DMS114 treated with DMSO at 0.1 percent for 48 hours (cell line): ENCODE results near the gene TIMM17B.

Experiments used
- DNase-seq: peaks from one replicate; lab custom pipeline; 2025; ENCODE audit not compliant: unreplicated experiment; lab: John Stamatoyannopoulos, UW

Gene TIMM17B

DNA sequence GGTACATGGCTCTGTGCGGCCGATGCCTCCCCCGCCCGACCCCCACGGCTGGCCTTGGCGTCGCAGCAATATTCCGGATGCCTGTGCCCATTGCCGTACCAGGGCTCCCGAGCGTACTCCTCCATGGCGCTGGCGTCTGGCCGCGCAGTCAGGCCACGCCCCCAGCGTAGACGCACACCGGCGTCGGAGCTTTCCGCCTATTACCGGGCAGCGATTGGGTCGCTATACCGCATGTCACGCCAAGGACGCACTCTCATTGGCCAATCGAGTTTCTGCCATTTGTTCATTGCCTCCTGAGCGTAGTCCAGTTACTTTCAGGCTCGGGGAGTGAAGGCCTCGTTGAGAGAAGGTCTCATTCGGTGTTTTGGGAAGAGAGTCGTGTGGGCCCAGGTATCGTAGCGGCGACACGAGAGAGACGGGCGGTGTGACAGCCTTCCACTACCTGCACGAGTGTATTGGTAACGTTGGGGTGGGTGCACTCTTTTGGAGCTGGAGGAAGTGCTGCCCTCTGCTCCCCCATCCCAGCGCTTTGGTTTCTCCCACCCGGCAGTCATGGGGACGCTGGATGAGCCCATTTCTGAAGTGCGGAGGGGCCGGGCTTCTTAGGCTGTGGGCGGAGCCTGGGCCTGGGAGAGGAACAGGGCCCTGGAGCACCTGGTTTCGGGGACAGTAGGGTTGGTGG lies at the start of gene TIMM17B, which contains the start of gene PQBP1:
Gene TIMM17B, minus strand, starts transcription at position 144 of the 682 bp plus-strand sequence. Its CDS starts 19 bp downstream, at position 125.
Gene PQBP1, plus strand, starts transcription at position 306 of the 682 bp plus-strand sequence. CDS start 580 bp downstream, outside the sequence.
- DNase-seq: peak; percentile 91

DNA sequence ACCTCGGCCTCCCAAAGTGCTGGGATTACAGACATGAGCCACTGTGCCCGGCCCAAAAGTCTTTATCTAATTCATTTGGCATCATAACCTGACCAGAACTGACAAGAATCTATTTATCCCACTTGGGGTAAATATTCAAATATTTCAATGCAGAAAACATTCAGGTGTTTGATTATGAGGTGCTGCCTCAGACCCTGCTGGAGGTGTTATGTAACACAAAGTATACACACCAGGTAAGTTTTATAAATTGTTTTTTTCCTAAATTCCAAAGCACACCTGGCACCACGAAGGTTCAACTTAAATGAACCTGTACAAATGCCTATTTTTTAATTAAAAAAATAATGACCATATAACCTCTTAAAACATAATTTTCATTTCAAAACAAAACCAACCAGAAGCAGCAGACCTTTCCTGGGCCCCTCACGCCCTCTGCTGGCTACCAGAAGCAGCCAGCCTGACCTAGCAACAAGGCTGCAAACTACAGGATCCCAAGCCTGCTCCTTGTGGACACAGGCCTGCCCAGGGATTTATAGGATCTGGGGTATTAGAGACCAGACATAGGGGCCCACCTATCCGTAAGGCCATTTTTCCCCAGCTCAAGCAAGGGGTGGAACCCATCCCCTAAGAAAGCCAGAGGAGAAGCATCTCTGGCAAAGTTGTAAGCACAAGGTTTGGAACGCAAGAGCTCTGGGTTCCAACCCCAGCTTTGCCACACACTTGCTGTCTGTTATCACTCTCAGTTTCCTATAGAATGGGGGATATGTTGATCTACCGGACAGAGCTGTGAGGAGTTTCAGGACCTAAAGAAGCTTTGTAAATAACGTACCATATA lies 48.2 kb upstream of the TIMM17B start:
- DNase-seq: peak; percentile 55

DNA sequence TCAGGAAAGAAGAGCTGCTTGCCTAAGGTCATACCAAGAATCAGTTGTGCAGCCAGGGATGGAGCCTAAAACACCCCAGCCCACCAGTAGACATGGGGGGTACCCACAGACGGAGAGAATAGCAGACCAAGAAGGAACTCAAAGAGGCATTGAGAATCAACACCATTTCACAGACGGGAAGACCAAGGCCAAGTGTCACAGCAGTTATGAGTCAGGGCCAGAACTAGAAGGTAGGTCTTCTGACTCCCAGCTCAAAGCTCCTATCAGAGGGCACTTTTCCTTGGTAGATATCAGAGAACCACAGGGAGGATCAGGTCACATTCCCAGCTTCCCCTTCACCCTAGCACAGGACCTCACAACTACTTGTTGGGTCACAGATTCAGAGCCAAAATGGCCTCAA lies 45.3 kb upstream of the TIMM17B start:
- no peak for DNase-seq

DNA sequence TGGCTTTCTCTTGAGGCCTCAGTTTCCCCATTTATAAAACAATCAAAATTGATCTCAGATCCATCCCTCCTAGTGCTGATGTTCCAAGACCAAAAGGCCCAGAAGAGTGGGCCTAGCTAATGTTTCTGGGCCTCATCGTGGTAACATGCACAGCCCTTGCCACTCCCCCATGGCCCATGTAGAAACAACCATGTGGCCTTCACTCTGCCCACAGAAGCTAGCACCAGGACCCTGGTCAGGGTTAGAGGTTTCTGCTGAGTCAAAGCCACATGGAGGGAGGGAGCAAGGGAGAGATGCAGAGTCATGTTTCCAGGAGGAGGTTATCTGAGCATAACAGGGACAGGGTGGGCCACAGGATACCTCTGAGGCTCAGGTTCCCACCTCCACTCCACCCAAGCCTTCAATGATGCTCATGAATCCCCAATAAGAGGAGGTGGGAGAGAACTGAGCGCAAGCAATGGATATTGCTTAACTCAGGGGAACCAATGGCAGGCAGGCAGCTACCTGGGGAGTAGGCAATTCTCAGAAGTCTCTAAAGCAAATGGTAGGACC lies 42.9 kb upstream of the TIMM17B start:
- DNase-seq: no peak

DNA sequence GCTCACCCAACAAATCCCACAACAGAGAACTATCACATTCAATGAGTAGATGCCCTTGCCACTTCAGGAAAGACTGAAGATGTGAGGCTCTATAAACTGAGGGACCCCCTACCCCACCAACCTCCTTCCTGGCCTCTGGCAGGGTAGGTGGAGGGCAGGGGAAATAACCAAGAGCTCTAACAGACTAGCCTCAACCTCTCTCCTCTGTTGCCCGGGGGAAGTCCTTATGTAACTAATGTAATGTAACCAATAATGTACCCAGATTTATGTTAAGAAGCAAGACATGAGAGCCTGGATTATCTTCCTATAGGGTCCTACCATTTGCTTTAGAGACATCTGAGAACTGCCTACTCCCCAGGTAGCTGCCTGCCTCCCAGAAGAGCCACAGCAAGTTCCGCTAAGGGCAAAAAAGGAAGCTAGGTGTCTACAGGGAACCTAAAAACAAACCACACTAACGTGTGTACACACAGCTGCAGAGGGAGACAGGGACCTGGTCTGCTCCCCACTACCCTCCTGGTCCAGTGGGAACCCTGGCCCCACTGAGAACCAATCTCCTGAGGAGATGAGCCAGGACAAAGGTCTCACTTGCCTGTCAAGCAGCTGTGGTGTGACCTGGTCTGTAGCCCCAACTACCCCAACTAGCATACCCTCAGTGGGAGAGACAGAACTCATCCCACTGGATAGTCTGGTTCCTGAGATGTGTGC lies 42.1 kb upstream of the TIMM17B start:
- no peak for DNase-seq

DNA sequence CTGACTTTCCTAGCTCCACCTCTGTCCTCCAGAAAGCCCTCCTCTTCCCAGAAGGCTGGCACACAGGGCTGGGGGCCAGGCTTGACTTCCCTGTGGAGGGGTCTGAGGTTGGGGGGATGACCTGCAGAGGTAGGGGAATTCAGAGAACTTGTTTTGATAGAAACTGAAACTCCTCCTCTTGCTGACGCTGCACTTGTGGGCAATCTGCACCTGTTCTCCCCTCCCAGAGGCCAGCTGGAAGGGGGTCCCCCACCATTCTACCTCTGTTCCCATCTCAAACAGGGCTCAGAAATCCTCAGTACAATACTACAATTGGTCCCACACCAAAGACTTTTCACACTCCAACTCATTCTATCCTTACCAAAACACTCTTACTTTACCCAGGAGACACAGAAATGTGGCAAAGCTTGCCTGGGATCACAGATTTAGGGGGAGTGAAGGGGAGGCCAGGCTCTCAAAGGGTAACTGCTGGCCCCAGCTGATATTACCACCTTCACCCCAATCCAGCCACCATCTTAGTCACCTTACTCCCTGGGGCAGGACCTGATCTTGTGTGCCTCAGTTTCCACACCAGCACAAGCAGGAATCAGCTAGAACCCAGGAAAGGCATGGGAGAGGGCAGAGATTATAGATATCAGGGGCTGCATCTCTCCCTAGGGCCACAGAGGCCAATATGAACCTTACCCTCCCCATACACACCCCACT lies 41.3 kb upstream of the TIMM17B start:
- DNase-seq: no peak

DNA sequence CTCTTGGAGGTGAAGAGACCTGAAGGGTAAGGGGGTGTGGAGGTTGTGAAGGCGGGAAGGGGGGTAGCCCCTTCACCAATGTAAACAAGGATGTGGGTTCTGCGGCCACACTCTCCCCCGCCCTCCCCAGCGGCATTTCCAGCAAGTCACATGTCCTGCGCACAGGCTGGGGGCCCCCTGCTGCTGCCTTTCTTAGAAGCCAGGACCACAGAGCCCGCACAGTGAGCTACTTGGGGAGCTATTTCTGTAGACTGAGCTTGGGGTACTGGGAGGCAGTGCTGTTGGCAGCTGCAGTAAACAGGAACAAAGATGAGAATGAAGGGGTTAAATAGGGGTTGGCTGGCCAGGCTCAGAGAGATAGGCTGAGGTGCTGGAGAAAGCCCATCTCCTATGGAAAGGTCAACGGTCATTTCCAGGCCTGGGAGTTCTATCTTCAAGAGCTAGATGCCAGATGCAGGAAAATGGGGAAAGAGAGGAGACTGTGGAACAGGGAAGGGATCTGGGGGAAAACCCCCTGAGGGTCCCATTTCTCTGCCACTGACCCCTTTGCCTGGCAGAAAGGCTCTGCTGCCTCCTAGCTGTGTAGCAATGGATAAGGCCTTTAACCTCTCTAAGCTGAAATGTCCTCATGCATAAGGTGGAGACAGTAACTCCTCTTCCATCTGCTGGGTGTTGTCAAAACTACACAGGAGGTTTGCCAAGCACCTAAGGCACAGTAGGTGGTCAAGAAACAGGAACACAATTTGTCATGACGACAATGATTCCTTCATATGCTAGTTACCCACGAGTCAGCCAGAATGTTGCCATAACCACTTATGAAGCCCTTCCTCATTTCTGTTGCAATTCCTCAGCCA lies 39.7 kb upstream of the TIMM17B start:
- DNase-seq: no peak

DNA sequence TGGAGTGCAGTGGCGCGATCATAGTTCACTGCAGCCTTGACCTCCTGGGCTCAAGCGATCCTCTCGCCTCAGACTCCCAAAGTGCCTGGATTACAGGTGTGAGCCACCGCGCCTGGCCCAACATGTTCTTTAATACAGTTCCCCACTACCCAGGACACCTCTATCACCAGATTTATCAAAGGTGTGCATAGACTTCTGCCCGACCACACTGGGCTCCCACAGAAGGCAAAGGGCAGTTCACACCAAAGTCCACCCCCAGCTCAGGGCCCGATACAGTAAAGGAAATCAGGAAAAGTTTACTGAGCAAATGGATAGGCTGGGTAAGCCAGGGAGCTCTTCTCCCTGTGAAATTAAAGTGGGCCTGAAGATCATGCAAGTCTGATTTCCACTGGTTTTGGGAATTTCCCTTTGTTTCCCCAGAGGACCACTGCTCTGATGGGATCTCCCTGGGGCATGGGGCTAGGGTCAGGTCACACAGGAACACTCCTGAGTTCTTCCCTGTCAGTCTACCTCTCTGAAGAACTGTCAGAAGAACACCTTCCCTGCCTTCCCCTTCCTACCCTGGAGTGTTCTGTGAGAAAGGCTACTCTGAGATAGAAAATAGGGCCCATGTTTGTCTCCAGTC lies 39.0 kb upstream of the TIMM17B start:
- no peak for DNase-seq

DNA sequence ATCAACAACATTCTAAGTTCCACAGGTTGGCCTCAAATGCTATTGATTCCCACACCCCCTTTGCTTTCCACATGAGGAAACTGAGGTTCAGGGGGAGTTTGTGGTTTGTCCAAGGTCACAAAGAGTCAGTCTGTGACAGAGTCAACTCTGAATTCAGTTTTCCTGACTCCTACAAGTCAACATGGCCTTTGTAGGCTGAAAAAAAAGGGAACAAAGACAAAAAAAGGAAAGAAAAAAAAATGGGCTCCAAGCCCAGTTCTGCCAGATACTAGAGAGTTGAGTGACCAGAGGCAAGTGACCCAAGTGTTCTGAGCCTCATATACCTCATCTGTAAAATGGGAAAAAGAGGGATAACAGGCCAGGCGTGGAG lies 37.7 kb upstream of the TIMM17B start:
- DNase-seq: no peak

DNA sequence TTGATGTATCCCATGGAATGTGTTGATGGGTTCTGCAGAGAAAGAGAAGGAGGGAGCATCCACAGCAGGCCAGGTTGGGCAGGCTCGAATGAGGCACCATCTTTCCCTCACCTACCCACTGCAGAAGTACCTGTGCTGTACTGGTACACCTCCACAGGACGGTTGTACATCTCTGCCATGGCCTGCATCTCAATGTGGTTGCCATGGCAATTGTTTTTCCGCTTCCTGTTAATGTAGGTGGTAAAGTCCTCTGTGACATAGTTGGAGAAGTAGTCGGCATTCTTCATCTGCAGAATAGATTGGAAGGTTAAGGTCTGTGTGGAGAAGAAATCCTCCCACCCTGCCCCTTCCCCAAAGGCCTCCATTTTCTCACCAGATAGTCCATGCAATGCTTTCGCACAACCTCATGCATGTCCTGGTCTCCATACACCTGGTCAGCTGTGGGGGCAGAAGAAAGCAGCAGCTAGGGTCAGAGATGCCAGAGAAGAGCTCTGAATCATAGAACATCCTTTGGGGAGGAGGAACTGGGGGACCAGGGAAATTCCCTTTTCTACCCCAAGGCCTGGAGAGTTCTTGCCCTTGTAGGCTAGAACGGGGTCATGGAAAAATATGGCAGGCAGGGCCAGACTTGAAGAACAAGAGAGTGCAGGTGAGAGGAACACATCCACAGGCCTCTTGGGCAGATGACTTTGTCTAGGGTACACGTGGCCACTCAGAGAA lies 37.2 kb upstream of the TIMM17B start:
- no peak for DNase-seq

DNA sequence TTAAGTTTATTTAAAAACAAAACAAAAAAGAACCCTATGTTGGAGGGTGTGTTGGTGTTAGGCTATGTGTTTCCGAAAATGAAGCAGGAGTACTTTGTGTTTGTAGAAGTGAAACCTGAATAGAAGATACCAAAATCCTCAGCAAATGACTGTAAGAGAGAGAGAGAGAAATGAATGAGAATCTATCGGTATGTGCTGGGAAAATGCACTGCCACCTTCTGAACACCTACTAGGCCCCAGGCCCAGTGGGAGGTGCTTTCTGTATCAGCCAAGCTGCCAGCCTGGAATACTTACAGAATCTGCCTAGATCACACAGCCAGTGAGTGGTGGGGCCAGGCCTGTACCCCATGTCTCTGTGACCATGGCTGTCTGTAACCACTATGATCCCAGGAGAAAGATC lies 36.2 kb upstream of the TIMM17B start:
- DNase-seq: no peak

DNA sequence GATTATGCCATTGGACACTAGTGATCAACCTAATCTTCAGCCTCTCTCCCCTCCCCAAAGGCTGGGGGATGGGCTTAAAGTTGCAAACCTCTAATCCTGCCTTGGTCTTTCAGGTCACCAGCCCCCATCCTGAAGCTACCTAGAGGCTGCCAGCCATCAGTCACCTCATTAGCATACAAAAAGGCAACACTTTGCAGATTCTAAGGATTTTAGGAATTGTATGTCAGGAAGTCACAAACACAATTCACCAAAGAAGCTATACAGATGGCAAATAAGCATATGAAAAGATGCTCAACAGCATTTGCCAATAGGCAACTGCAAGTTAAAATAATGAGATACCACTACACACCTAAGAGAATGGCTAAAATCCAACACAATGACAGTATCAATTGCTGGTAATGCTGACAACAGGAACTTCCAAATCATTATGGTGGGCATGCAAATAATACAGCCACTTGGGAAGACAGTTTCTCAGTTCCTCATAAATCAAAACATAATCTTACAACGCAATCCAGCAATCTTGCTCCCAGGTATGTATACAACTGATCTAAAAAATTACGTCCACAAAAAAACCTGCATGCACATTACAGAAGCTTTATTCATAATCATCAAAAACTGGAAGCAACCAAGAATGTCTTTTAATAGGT lies 30.3 kb upstream of the TIMM17B start:
- no peak for DNase-seq

DNA sequence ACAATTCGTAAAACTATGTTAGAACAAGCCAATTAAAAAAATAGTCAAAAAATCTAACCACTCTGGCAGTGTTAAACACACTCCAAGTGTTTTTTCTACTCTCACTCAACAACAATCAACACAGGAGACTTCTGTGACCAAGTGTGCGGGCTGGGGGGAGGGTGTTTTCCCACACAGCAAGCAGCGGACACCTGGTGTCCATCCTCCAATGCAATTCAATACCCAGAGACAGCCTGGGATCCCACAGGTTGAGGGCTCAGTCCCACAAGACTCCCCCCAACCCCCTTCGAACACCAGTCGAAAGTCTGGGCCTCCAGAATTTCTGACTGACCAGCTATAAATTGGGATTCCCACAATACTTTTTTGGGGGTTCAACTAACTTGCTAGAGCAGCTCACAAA lies 29.6 kb upstream of the TIMM17B start:
- no peak for DNase-seq

DNA sequence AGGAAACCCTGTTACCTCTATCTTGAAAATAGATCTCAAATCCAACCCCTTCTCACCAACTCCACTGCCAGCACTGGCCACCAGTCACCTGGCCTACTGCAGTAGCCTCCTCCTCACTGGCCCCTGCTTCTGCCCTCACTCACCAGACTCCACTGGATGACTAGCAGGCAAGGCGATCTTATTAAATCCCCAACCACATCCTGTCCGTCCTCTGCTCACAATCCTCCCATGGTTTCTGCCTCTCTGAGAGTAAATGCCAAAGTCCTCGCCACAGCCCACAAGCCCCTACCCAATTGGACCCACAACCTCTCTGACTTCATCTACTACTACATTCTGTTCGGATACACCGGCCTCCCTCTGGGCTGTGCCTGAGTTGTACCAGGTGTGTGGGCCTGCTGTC lies 26.7 kb upstream of the TIMM17B start:
- DNase-seq: no peak

DNA sequence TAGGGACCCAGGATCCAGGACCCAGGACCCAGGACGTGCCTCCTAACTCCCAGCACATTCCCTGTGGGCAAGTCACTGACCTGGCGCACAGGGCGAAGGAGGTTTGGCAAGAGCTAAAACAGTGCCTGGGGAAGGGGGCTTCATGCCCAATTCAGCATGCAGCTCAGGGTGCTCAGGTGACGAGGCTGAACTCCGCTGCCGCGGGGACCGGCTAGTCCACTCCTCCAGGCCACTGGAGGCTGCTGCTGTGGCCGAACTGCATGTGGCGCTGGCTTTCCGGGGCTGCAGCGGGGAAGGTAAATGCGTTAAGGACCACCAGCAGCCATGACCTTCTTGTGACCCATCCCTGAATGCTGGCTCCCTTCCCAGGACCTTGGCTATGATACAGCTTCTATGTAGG lies 26.2 kb upstream of the TIMM17B start:
- no peak for DNase-seq

DNA sequence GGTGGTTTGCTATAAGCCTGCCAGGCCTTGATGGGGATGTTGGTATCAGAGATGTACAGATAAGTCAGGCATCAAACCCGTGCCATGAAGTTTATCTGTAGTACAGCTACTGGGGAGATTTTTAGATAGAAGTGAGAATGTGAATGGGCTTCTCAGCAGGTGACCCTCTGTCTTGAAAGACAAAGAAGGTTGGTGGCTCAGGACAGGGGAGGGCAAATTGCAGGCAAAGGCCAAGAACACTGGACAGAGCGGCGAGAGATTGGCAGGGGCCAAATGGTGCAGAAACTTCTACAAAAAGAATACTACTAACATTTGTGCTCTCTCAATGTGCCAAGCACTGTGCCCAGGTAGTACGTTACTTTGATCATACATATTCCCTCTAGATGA lies 23.1 kb upstream of the TIMM17B start:
- no peak for DNase-seq

DNA sequence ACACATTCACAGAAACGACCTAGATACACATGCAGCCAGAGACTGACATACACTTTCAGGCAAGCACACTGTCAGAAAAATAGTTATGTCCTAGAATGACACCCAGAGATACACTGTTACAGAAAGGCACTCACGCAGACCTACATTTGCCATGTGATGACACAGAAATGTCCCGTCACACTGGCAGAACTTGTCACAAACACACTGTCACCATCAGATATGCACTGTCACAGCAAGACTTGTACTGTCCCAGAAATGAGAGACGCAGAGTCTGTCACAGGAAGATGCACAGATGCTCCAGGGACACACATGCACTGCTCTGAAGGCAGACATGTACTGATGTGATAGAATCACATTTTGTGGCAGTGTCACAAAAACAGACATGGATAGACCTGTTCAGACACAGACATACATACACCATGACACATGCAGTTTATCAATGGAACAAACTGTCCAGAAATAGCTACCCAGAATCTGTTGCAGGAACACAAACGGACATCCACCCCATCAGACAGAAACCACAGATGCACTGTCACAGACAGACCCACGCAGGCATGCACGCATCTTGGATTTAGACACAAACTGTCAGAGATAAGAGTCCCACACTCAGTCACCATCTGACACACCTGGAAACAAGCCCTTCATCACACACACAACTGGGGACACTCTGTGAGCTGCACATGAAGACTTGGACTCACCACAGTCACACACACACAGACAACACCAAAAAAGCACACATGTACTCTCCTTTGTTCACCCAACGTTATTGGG lies 22.6 kb upstream of the TIMM17B start:
- DNase-seq: no peak
